GM18526 (cell line): ENCODE measurements around the gene RBMX2.

Experiments
- POLR2A ChIP-seq: IDR thresholded peaks from 3 replicates; pipeline ENCODE4 v1.6.1; 2011; ENCODE audit not compliant: insufficient read length; ENCODE audit errors: extremely low read depth

RBMX2 gene

DNA sequence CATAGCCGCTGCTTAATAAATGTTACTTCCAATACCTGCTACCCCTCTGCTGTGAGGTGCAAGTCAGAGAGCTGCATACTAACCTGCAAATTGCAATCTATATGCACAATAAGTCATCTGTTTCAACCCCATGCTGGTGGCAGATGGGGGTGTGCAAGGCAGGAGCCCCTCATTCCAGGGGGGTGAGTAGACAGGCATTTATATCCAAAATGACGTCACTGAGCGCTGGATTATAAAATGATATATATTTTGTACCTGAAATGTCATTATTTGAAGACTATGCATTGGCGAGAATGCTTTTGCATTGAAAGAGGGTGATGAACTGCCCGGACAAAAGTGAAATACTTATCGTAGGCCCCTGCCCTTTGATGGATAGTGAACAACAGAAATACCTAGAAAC is 24.7 kb downstream of the RBMX2 start:
- no peak for TF ChIP-seq POLR2A

DNA sequence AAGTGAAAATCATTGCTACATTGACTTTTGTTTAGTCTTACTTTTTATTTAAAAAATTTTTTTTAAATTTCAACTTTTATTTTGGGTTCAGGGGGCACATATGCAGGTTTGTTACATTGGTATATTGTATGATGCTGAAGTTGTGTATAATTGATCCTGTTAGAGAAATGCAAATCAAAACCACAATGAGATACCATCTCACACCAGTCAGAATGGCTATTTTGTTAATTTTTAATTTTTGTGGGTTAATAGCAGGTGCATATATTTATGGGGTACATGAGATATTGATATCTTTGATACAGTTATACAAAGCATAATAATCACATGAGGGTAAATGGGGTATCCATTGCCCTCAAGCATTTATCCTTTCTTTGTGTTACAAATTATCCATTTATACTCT is 34.1 kb downstream of the RBMX2 start:
- no peak for TF ChIP-seq POLR2A

DNA sequence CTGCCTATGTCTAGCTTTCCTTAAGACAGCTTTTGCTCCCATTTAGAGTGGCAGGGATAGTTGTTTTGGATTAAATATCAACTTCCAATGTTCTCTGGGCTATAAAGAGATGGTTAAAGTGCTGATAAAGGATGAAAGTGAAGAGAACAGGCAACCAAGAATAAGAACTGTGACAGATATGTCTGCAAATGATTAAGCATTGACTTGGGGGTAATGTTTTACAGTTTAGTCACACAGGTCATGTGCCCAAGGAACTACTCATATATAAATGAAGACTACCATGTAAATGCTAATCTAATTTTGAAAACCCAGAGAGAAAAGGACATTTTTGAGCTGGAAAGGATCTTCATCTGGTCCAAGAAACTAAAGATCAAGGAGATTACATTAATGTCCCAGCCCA is 42.1 kb downstream of the RBMX2 start:
- TF ChIP-seq POLR2A: no peak

DNA sequence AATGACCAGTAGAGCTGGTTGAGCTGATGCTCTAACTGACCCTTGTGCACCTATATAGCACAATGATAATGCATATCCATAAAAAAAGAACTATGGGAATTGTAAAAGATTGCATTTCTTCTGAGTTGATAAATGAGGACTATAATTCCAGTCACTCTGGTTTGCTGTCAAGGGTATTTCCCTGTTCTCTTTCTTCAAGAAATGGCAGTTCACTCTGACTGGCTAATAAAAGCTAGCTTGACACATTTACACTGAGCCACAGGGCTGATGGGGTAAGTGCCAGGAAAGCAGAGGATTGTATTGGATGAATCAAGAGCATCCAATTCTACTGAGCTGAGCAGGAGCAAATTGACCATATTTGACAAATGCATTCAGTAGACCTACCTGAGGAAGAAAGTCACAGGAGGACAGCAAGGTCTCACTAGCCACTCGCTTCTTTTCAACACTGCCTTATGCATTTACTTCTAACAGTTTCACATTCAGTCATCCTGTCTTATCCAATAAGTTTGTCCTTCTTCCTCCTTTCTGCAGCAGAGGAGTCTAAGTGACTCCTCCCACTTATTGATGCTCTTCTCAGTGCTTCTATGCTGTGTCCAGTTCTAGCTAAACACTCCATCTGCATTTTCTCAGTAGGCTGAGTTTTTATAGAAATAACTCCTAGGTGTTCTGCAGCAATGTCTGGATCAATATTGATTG is 43.0 kb downstream of the RBMX2 start:
- no peak for TF ChIP-seq POLR2A

DNA sequence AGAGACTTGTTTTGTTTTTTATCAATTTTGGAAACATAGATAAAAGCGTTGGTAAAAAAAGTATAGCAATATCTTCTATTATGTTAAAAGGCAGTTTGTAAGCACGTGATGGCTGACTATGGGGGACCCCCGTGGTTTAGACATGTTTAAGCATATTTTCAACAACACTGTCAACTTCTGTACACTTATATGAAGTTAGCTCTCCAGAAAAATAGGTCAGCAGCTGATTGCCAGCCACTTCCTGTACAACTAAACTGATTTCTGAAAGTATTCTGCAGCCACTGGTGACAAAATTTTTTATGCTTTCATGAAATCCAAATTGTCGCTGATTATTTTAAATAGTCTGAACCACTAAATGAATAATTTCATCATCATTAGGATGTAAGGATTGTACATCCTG is 45.2 kb downstream of the RBMX2 start:
- TF ChIP-seq POLR2A: no peak
